H9 (cell line): ENCODE results near the gene RGS6. TPM values are rescaled to one million over a fixed set of nuclear protein-coding genes. Genes with fewer than 3 reads are reported as not detected.

Experiments used
- DNase-seq: peaks from one replicate; pipeline ENCODE4 v3.0.0-alpha.2; 2017
- H2AFZ ChIP-seq: one replicate; pipeline ENCODE4 v1.6.1; 2013; ENCODE audit warnings: mild to moderate bottlenecking, low read length, control low read depth, moderate library complexity
- H2AK5ac ChIP-seq: 2 replicates; pipeline ENCODE4 v1.6.1; 2013; ENCODE audit warnings: low read length, control low read depth, mixed read lengths; ENCODE audit not compliant: insufficient read length
- H2BK120ac ChIP-seq: one replicate; pipeline ENCODE4 v1.6.1; 2013; ENCODE audit warnings: low read depth, mild to moderate bottlenecking, low read length, control low read depth, inconsistent platforms; ENCODE audit not compliant: poor library complexity, severe bottlenecking
- H2BK12ac ChIP-seq: 2 replicates; pipeline ENCODE4 v1.6.1; 2013; ENCODE audit warnings: low read length, control low read depth, mixed read lengths, low read depth; ENCODE audit not compliant: insufficient read length
- H2BK15ac ChIP-seq: 2 replicates; pipeline ENCODE4 v1.6.1; 2013; ENCODE audit warnings: low read depth, low read length, control low read depth
- H2BK20ac ChIP-seq: one replicate; pipeline ENCODE4 v1.6.1; 2013; ENCODE audit warnings: low read depth, mild to moderate bottlenecking, low read length, control low read depth, inconsistent platforms; ENCODE audit not compliant: poor library complexity, severe bottlenecking
- H2BK5ac ChIP-seq: 2 replicates; pipeline ENCODE4 v1.6.1; 2013; ENCODE audit warnings: low read length, control low read depth, mixed read lengths; ENCODE audit not compliant: insufficient read length
- H3K14ac ChIP-seq: 2 replicates; pipeline ENCODE4 v1.6.1; 2013; ENCODE audit warnings: low read length, control low read depth; ENCODE audit not compliant: insufficient read depth
- H3K18ac ChIP-seq: 2 replicates; pipeline ENCODE4 v1.6.1; 2013; ENCODE audit warnings: low read depth, mild to moderate bottlenecking, mixed read lengths, low read length, control low read depth; ENCODE audit not compliant: insufficient read length
- H3K23ac ChIP-seq: 2 replicates; pipeline ENCODE4 v1.6.1; 2013; ENCODE audit warnings: low read length, control low read depth, mixed read lengths, low read depth; ENCODE audit not compliant: insufficient read length
- H3K23me2 ChIP-seq: 2 replicates; pipeline ENCODE4 v1.6.1; 2013; ENCODE audit warnings: low read depth, mild to moderate bottlenecking, mixed read lengths, low read length, control low read depth; ENCODE audit not compliant: insufficient read length, poor library complexity, severe bottlenecking
- H3K27ac ChIP-seq: 2 replicates; pipeline ENCODE4 v1.5.1; 2013; ENCODE audit warnings: low read length, control low read depth, mixed read lengths, low read depth; ENCODE audit not compliant: insufficient read length
- H3K27me3 ChIP-seq: 2 replicates; pipeline ENCODE4 v1.6.1; 2013; ENCODE audit warnings: low read length, control low read depth, inconsistent platforms; ENCODE audit not compliant: insufficient read depth
- H3K4ac ChIP-seq: 2 replicates; pipeline ENCODE4 v1.6.1; 2013; ENCODE audit warnings: low read depth, mild to moderate bottlenecking, control low read depth, inconsistent platforms, low read length, moderate library complexity
- H3K4me1 ChIP-seq: 2 replicates; pipeline ENCODE4 v1.6.1; 2013; ENCODE audit warnings: low read length, control low read depth, inconsistent platforms; ENCODE audit not compliant: insufficient read depth
- H3K4me2 ChIP-seq: 2 replicates; pipeline ENCODE4 v1.6.1; 2013; ENCODE audit warnings: low read length, control low read depth, mixed read lengths; ENCODE audit not compliant: insufficient read length, insufficient read depth
- H3K56ac ChIP-seq: 2 replicates; pipeline ENCODE4 v1.6.1; 2013; ENCODE audit warnings: low read depth, mild to moderate bottlenecking, mixed read lengths, low read length, control low read depth; ENCODE audit not compliant: insufficient read length
- H3K79me1 ChIP-seq: 2 replicates; pipeline ENCODE4 v1.6.1; 2013; ENCODE audit warnings: low read depth, mild to moderate bottlenecking, moderate library complexity, low read length, control low read depth, inconsistent platforms; ENCODE audit not compliant: insufficient read depth, poor library complexity, severe bottlenecking
- H3K79me2 ChIP-seq: 2 replicates; pipeline ENCODE4 v1.6.1; 2013; ENCODE audit warnings: low read length, control low read depth, inconsistent platforms; ENCODE audit not compliant: insufficient read depth
- H3K9ac ChIP-seq: 2 replicates; pipeline ENCODE4 v1.6.1; 2013; ENCODE audit warnings: low read length, control low read depth, mixed read lengths; ENCODE audit not compliant: insufficient read length; ENCODE audit errors: extremely low read depth
- H3K9me3 ChIP-seq: one replicate; pipeline ENCODE4 v1.6.1; 2013; ENCODE audit warnings: low read depth, low read length, inconsistent platforms; ENCODE audit not compliant: control insufficient read depth
- H3T11ph ChIP-seq: one replicate; pipeline ENCODE4 v1.6.1; 2013; ENCODE audit warnings: mild to moderate bottlenecking, low read length, control low read depth, inconsistent platforms
- H4K20me1 ChIP-seq: one replicate; pipeline ENCODE4 v1.6.1; 2013; ENCODE audit not compliant: control insufficient read depth, insufficient read length, insufficient read depth
- H4K5ac ChIP-seq: 2 replicates; pipeline ENCODE4 v1.6.1; 2013; ENCODE audit warnings: low read depth, mild to moderate bottlenecking, mixed read lengths, low read length, control low read depth; ENCODE audit not compliant: insufficient read length
- H4K8ac ChIP-seq: replicated peaks from 2 replicates; pipeline ENCODE4 v1.6.1; 2013; ENCODE audit warnings: low read length, control low read depth, mixed read lengths, low read depth; ENCODE audit not compliant: insufficient read length
- H4K91ac ChIP-seq: 2 replicates; pipeline ENCODE4 v1.6.1; 2013; ENCODE audit warnings: low read depth, mild to moderate bottlenecking, moderate library complexity, mixed read lengths, low read length, control low read depth; ENCODE audit not compliant: insufficient read length
- H3K27ac Mint-ChIP-seq, 3 experiments: 2 replicates in 2 of 3; 3 replicates in 1 of 3; pipeline ENCODE4 v1.8.0; 2020 to 2021; ENCODE audit warnings: mixed read lengths in 3 of 3, mild to moderate bottlenecking in 1 of 3, moderate library complexity in 1 of 3
- H3K27me3 Mint-ChIP-seq: 2 replicates; pipeline ENCODE4 v1.8.0; 2021; ENCODE audit warnings: low read depth, mild to moderate bottlenecking, moderate library complexity, mixed read lengths
- H3K36me3 Mint-ChIP-seq, 3 experiments: 2 replicates in 2 of 3; 3 replicates in 1 of 3; pipeline ENCODE4 v1.8.0; 2020 to 2021; ENCODE audit warnings: low read depth in 3 of 3, mixed read lengths in 3 of 3; ENCODE audit not compliant: insufficient read depth in 1 of 3
- H3K4me1 Mint-ChIP-seq, 2 experiments: 2 replicates each; pipeline ENCODE4 v1.8.0; 2020; ENCODE audit warnings: mixed read lengths in 2 of 2
- H3K4me3 Mint-ChIP-seq, 2 experiments: 2 replicates in 1 of 2; 3 replicates in 1 of 2; pipeline ENCODE4 v1.8.0; 2020 to 2021; ENCODE audit warnings: mild to moderate bottlenecking in 2 of 2, mixed read lengths in 2 of 2, moderate library complexity in 1 of 2
- H3K9me3 Mint-ChIP-seq, 2 experiments: 2 replicates in 1 of 2; 3 replicates in 1 of 2; pipeline ENCODE4 v1.8.0; 2020; ENCODE audit warnings: mild to moderate bottlenecking in 2 of 2, mixed read lengths in 2 of 2, moderate library complexity in 1 of 2
- WGBS: extraction: QIAGEN DNeasy Blood & Tissue Kit; methylation state at CpG from one replicate; pipeline ENCODE4 v1.1.7; 2013; ENCODE audit warnings: missing lambda C conversion rate, low lambda C conversion rate, mixed read lengths; ENCODE audit not compliant: insufficient read length; ENCODE audit errors: extremely low coverage; 5-methylcytosine and 5-hydroxymethylcytosine counted together
- total RNA-seq: library from RNA; stranded (reverse); gene quantifications from 2 replicates; pipeline ENCODE4 v1.2.1, GENCODE V29; 2021
- TF ChIP-seq, protein P1 (sequence below): fragments of 200-600 bp; sonication (generic); conservative IDR thresholded peaks from 3 replicates; pipeline ENCODE4 v1.8.0; 2021; ENCODE audit warnings: antibody characterized with exemption, mild to moderate bottlenecking

RGS6 gene
- total RNA-seq, 1 experiment from 2014 or later, result 3.0 TPM

GRCh38 chr14:72609205-72609916, 677.1 kb downstream of the RGS6 start:
- Mint-ChIP-seq H3K36me3 (no peaks in the 10 kb centered on the region; a peak in 1 of 7 replicates), H3K9me3 (no peaks in the 10 kb centered on the region; a peak in 1 of 5 replicates), H3K4me1 (peaks cover 4 to 11% of the 10 kb centered on the region in 2 experiments; a peak in 2 of 4 replicates), H3K4me3 (no peak overlapping the region), H3K27me3 (peaks cover 10% of the 10 kb centered on the region), H3K27ac (no peak overlapping the region)
- H3K4ac ChIP-seq, result no peak overlapping the region
- H2BK5ac ChIP-seq, result no peak overlapping the region
- no peaks in the 10 kb centered on the region for H3K9me3 ChIP-seq
- H3K56ac ChIP-seq, result no peak overlapping the region
- no peaks in the 10 kb centered on the region for H3K79me1 ChIP-seq
- no peaks in the 10 kb centered on the region for H3K23me2 ChIP-seq
- peak overlapping the region; percentile 58 for H3K14ac ChIP-seq
- H2AK5ac ChIP-seq, result no peak overlapping the region
- peak; percentile 12 for DNase-seq
- H3K9ac ChIP-seq, result no peak overlapping the region
- H3T11ph ChIP-seq, result no peak overlapping the region
- no CpG with 5 or more reads among the region's 12 CpGs for WGBS
- no peak overlapping the region for H2BK120ac ChIP-seq
- H3K4me1 ChIP-seq, result no peaks in the 10 kb centered on the region
- no peak overlapping the region for H4K5ac ChIP-seq
- H2BK12ac ChIP-seq, result no peak overlapping the region
- no peak overlapping the region for H4K91ac ChIP-seq
- H3K27ac ChIP-seq, result no peak overlapping the region
- H4K8ac ChIP-seq, result no peak overlapping the region
- TF ChIP-seq, protein P1, sequence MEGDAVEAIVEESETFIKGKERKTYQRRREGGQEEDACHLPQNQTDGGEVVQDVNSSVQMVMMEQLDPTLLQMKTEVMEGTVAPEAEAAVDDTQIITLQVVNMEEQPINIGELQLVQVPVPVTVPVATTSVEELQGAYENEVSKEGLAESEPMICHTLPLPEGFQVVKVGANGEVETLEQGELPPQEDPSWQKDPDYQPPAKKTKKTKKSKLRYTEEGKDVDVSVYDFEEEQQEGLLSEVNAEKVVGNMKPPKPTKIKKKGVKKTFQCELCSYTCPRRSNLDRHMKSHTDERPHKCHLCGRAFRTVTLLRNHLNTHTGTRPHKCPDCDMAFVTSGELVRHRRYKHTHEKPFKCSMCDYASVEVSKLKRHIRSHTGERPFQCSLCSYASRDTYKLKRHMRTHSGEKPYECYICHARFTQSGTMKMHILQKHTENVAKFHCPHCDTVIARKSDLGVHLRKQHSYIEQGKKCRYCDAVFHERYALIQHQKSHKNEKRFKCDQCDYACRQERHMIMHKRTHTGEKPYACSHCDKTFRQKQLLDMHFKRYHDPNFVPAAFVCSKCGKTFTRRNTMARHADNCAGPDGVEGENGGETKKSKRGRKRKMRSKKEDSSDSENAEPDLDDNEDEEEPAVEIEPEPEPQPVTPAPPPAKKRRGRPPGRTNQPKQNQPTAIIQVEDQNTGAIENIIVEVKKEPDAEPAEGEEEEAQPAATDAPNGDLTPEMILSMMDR, result no peak
- H2BK15ac ChIP-seq, result no peak overlapping the region
- H3K23ac ChIP-seq, result no peak overlapping the region
- H3K18ac ChIP-seq, result no peak overlapping the region
- H2AFZ ChIP-seq, result no peak overlapping the region
- no peaks in the 10 kb centered on the region for H3K27me3 ChIP-seq
- no peak overlapping the region for H3K4me2 ChIP-seq
- no peaks in the 10 kb centered on the region for H3K79me2 ChIP-seq
- no peak overlapping the region for H2BK20ac ChIP-seq
- H4K20me1 ChIP-seq, result no peaks in the 10 kb centered on the region
